GM12878 (cell line): ENCODE results near the gene NUMBL.

Experiments
- BACH1 ChIP-seq: fragments of 450-650 bp; IDR thresholded peaks from 2 replicates; pipeline ENCODE4 v1.6.1; 2017; ENCODE audit warnings: mild to moderate bottlenecking, borderline replicate concordance
- MXI1 ChIP-seq: fragments of 150-350 bp; IDR thresholded peaks from 2 replicates; pipeline ENCODE4 v1.6.1; 2011; ENCODE audit warnings: low read depth, mild to moderate bottlenecking, inconsistent platforms, low read length, improper control_type of control experiment
- NRF1 ChIP-seq: conservative IDR thresholded peaks from 2 replicates; pipeline ENCODE4 v1.6.1; 2011; ENCODE audit warnings: mild to moderate bottlenecking, low read depth, low read length, improper control_type of control experiment
- PAX5 ChIP-seq: IDR thresholded peaks from 2 replicates; pipeline ENCODE4 v1.6.1; 2011; ENCODE audit warnings: low read depth, low read length, borderline replicate concordance
- RELA ChIP-seq: fragments of 450-650 bp; IDR thresholded peaks from 2 replicates; pipeline ENCODE4 v1.8.0; 2014; ENCODE audit warnings: borderline replicate concordance; ENCODE audit not compliant: partially characterized antibody
- SIN3A ChIP-seq: IDR thresholded peaks from 2 replicates; pipeline ENCODE4 v1.6.1; 2012; ENCODE audit warnings: low read depth, low read length, improper control_type of control experiment
- SUZ12 ChIP-seq: fragments of 200-600 bp; sonication (generic); IDR thresholded peaks from one replicate; pipeline ENCODE4 v1.6.1; 2018; ENCODE audit warnings: antibody characterized with exemption, mild to moderate bottlenecking; ENCODE audit not compliant: unreplicated experiment
- ZNF384 ChIP-seq: IDR thresholded peaks from 2 replicates; pipeline ENCODE4 v1.6.1; 2012; ENCODE audit warnings: low read depth, mild to moderate bottlenecking, low read length, improper control_type of control experiment, borderline replicate concordance
- TF ChIP-seq, protein P1 (sequence below), 3 experiments: IDR thresholded peaks in 2 of 3; conservative IDR thresholded peaks in 1 of 3; 2 replicates each; pipeline ENCODE4 v1.5.1; 2011; ENCODE audit warnings: low read depth in 3 of 3, low read length in 3 of 3, mild to moderate bottlenecking in 3 of 3, control low read depth in 2 of 3, moderate library complexity in 2 of 3, inconsistent platforms in 1 of 3, mixed read lengths in 1 of 3; ENCODE audit not compliant: control insufficient read depth in 2 of 3, insufficient read depth in 1 of 3; ENCODE audit errors: extremely low read depth in 1 of 3
- TF ChIP-seq, protein P2 (sequence below): IDR thresholded peaks from 2 replicates; pipeline ENCODE4 v1.6.1; 2012; ENCODE audit warnings: low read depth, low read length, improper control_type of control experiment
- TF ChIP-seq, protein P3 (sequence below): fragments of 450-650 bp; IDR thresholded peaks from 2 replicates; pipeline ENCODE4 v1.6.1; 2017; ENCODE audit warnings: mild to moderate bottlenecking, moderate library complexity
- TF ChIP-seq, protein P4 (sequence below): fragments of 450-650 bp; IDR thresholded peaks from 2 replicates; pipeline ENCODE4 v1.6.1; 2016; ENCODE audit warnings: mild to moderate bottlenecking
- TF ChIP-seq, protein P5 (sequence below): IDR thresholded peaks from 2 replicates; pipeline ENCODE4 v1.6.1; 2012; ENCODE audit warnings: low read depth, low read length, improper control_type of control experiment

DNA sequence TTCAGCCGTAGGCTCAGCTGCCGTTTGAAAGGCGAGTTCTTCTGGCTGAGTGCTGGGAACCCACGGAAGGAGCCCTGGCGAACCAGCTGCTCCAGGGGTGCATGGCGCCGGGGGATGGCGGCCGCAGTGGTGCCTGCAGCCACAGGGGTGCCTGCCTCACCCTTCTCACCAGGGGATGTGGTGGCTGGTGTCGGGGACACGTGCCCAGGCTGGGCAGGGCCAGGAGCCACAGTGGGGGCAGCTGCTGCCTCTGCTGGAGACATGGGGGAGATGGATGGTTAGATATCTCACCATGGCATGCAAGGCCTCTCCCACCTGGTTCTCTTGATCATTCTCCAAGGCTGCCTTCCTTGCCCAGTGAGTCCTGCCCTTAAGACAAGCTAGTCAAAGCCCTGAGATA lies 17.1 kb downstream of the NUMBL start:
- TF ChIP-seq, protein P1, sequence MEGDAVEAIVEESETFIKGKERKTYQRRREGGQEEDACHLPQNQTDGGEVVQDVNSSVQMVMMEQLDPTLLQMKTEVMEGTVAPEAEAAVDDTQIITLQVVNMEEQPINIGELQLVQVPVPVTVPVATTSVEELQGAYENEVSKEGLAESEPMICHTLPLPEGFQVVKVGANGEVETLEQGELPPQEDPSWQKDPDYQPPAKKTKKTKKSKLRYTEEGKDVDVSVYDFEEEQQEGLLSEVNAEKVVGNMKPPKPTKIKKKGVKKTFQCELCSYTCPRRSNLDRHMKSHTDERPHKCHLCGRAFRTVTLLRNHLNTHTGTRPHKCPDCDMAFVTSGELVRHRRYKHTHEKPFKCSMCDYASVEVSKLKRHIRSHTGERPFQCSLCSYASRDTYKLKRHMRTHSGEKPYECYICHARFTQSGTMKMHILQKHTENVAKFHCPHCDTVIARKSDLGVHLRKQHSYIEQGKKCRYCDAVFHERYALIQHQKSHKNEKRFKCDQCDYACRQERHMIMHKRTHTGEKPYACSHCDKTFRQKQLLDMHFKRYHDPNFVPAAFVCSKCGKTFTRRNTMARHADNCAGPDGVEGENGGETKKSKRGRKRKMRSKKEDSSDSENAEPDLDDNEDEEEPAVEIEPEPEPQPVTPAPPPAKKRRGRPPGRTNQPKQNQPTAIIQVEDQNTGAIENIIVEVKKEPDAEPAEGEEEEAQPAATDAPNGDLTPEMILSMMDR (IDR thresholded peaks at IDR 0.05 in 2 of 3, conservative IDR thresholded peaks at IDR 0.05 in 1 of 3; ENCODE audit: control insufficient read depth in 2 of 3, extremely low read depth in 1 of 3, insufficient read depth in 1 of 3, low read depth in 3 of 3, low read length in 3 of 3): no peak
- TF ChIP-seq BACH1 (no peak), RELA (no peak), SUZ12 (no peak), NRF1 (no peak), MXI1 (no peak), ZNF384 (no peak), PAX5 (no peak), SIN3A (no peak)
- TF ChIP-seq, protein P2, sequence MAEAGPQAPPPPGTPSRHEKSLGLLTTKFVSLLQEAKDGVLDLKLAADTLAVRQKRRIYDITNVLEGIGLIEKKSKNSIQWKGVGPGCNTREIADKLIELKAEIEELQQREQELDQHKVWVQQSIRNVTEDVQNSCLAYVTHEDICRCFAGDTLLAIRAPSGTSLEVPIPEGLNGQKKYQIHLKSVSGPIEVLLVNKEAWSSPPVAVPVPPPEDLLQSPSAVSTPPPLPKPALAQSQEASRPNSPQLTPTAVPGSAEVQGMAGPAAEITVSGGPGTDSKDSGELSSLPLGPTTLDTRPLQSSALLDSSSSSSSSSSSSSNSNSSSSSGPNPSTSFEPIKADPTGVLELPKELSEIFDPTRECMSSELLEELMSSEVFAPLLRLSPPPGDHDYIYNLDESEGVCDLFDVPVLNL: no peak
- TF ChIP-seq, protein P3, sequence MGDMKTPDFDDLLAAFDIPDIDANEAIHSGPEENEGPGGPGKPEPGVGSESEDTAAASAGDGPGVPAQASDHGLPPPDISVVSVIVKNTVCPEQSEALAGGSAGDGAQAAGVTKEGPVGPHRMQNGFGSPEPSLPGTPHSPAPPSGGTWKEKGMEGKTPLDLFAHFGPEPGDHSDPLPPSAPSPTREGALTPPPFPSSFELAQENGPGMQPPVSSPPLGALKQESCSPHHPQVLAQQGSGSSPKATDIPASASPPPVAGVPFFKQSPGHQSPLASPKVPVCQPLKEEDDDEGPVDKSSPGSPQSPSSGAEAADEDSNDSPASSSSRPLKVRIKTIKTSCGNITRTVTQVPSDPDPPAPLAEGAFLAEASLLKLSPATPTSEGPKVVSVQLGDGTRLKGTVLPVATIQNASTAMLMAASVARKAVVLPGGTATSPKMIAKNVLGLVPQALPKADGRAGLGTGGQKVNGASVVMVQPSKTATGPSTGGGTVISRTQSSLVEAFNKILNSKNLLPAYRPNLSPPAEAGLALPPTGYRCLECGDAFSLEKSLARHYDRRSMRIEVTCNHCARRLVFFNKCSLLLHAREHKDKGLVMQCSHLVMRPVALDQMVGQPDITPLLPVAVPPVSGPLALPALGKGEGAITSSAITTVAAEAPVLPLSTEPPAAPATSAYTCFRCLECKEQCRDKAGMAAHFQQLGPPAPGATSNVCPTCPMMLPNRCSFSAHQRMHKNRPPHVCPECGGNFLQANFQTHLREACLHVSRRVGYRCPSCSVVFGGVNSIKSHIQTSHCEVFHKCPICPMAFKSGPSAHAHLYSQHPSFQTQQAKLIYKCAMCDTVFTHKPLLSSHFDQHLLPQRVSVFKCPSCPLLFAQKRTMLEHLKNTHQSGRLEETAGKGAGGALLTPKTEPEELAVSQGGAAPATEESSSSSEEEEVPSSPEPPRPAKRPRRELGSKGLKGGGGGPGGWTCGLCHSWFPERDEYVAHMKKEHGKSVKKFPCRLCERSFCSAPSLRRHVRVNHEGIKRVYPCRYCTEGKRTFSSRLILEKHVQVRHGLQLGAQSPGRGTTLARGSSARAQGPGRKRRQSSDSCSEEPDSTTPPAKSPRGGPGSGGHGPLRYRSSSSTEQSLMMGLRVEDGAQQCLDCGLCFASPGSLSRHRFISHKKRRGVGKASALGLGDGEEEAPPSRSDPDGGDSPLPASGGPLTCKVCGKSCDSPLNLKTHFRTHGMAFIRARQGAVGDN: no peak
- TF ChIP-seq, protein P4, sequence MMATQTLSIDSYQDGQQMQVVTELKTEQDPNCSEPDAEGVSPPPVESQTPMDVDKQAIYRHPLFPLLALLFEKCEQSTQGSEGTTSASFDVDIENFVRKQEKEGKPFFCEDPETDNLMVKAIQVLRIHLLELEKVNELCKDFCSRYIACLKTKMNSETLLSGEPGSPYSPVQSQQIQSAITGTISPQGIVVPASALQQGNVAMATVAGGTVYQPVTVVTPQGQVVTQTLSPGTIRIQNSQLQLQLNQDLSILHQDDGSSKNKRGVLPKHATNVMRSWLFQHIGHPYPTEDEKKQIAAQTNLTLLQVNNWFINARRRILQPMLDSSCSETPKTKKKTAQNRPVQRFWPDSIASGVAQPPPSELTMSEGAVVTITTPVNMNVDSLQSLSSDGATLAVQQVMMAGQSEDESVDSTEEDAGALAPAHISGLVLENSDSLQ: no peak
- TF ChIP-seq, protein P5, sequence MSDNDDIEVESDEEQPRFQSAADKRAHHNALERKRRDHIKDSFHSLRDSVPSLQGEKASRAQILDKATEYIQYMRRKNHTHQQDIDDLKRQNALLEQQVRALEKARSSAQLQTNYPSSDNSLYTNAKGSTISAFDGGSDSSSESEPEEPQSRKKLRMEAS: no peak
